Mesothelial cell of epicardium (in vitro differentiated cells): ENCODE results near the gene TRIM37. TPM values are rescaled to one million over a fixed set of nuclear protein-coding genes. Genes with fewer than 3 reads are reported as not detected.

ENCODE experiments used
- DNase-seq, 2 experiments: peaks; one replicate each; pipeline ENCODE4 v3.0.0; 2021; ENCODE audit warnings: low spot score in 2 of 2; ENCODE audit not compliant: unreplicated experiment in 2 of 2
- H3K27ac Mint-ChIP-seq: 2 replicates; pipeline ENCODE4 v1.8.0; 2021; ENCODE audit warnings: mixed read lengths
- H3K27me3 Mint-ChIP-seq: 2 replicates; pipeline ENCODE4 v1.8.0; 2021; ENCODE audit warnings: low read depth, mixed read lengths
- H3K36me3 Mint-ChIP-seq: 2 replicates; pipeline ENCODE4 v1.8.0; 2021; ENCODE audit warnings: mixed read lengths
- H3K4me1 Mint-ChIP-seq: 2 replicates; pipeline ENCODE4 v1.8.0; 2021; ENCODE audit warnings: mixed read lengths
- H3K4me3 Mint-ChIP-seq: 2 replicates; pipeline ENCODE4 v1.8.0; 2021; ENCODE audit warnings: mild to moderate bottlenecking, moderate library complexity, mixed read lengths
- H3K9me3 Mint-ChIP-seq: 2 replicates; pipeline ENCODE4 v1.8.0; 2021; ENCODE audit warnings: mixed read lengths
- CTCF ChIP-seq: fragments of 200-600 bp; sonication (generic); IDR thresholded peaks from one replicate; pipeline ENCODE4 v1.5.0; 2021; ENCODE audit warnings: antibody characterized with exemption; ENCODE audit not compliant: unreplicated experiment
- total RNA-seq: library from RNA; stranded (reverse); gene quantifications from 3 replicates; pipeline ENCODE4 v1.2.1, GENCODE V29; 2021

TRIM37 gene
- total RNA-seq, 1 donor from 2014 or later = 23.0 TPM

GRCh38 chr17:59126809-59127417 lies 20.2 kb upstream of the TRIM37 start:
- Mint-ChIP-seq H3K4me1 (no peaks in the 10 kb centered on the region), H3K4me3 (no peak overlapping the region), H3K27ac (no peak overlapping the region), H3K36me3 (peaks cover 31% of the 10 kb centered on the region), H3K9me3 (no peaks in the 10 kb centered on the region), H3K27me3 (no peaks in the 10 kb centered on the region)
- TF ChIP-seq CTCF = no peak
- DNase-seq = no peak

GRCh38 chr17:59124665-59125064 lies 18.0 kb upstream of the TRIM37 start:
- no peak for DNase-seq
- peak overlapping the region; percentile 21 for H3K27ac Mint-ChIP-seq
- H3K27me3 Mint-ChIP-seq = no peaks in the 10 kb centered on the region
- peaks cover 38% of the 10 kb centered on the region for H3K36me3 Mint-ChIP-seq
- no peak overlapping the region for H3K4me3 Mint-ChIP-seq
- H3K4me1 Mint-ChIP-seq = no peaks in the 10 kb centered on the region
- H3K9me3 Mint-ChIP-seq = no peaks in the 10 kb centered on the region
- TF ChIP-seq CTCF = no peak

GRCh38 chr17:59121901-59122480 lies 15.3 kb upstream of the TRIM37 start:
- no peaks in the 10 kb centered on the region for H3K27me3 Mint-ChIP-seq
- no peak overlapping the region for H3K27ac Mint-ChIP-seq
- peaks cover 41% of the 10 kb centered on the region for H3K36me3 Mint-ChIP-seq
- no peaks in the 10 kb centered on the region for H3K4me1 Mint-ChIP-seq
- DNase-seq = no peak
- H3K9me3 Mint-ChIP-seq = no peaks in the 10 kb centered on the region
- no peak for TF ChIP-seq CTCF
- no peak overlapping the region for H3K4me3 Mint-ChIP-seq

- Mint-ChIP-seq H3K4me3 (no peak overlapping the region), H3K36me3 (peaks cover 22% of the 10 kb centered on the region), H3K27ac (no peak overlapping the region), H3K4me1 (no peaks in the 10 kb centered on the region), H3K27me3 (no peaks in the 10 kb centered on the region), H3K9me3 (no peaks in the 10 kb centered on the region)
- DNase-seq = no peak
- no peak for TF ChIP-seq CTCF
Measured at GRCh38 chr17:59115474-59115873, 8.8 kb upstream of the TRIM37 start.

GRCh38 chr17:59111539-59111938 lies 4.9 kb upstream of the TRIM37 start:
- Mint-ChIP-seq H3K9me3 (no peaks in the 10 kb centered on the region), H3K4me1 (peaks cover 6% of the 10 kb centered on the region), H3K27me3 (no peaks in the 10 kb centered on the region), H3K4me3 (no peak overlapping the region), H3K36me3 (peaks cover 13% of the 10 kb centered on the region), H3K27ac (no peak overlapping the region)
- TF ChIP-seq CTCF = no peak
- DNase-seq = no peak
